Measurements from ENCODE around the gene NRN1. TPM values are rescaled to one million over a fixed set of nuclear protein-coding genes. Genes with fewer than 3 reads are reported as not detected.

NRN1 gene
- total and polyA plus RNA-seq, 2 donors (not counting 1 experiment from before 2014, with no cell fraction given), result 0.12 TPM; not detected in 1

DNA sequence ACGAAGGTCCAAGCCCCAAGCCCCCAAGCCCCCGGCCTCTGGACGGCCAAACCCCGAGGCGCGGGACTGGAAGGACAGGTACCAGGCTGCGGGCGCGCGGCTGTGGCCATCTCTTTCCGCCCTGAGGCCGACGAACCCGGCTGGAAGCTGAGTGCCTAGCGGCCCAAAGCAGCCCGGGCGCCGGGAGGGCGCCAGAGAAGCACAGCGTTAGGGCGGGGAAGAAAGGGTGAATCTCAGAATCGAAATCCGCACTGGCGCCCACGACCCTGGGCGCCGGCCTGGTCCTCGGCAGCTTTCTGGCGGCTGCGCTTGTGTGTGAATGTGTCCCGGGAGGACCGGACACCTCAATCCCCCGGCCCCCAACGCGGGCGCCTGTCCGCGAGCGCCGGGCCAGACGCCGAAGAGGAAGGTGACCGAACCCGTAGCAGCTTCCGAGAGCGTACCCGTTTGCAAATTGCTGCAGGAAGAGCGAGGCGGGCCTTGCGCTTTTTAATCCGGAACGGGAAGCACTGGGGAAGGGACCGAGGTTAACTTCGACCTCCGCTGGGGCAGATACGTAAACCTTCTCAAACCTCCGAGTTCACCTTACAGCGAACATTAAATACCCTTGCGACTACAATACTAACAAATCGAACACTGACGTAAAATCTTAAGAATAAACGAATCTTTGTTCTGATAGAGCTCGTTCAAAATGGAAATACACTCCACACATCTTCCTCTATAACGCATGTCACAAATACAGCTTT is 2.9 kb downstream of the NRN1 start:
- TF ChIP-seq, protein P1, sequence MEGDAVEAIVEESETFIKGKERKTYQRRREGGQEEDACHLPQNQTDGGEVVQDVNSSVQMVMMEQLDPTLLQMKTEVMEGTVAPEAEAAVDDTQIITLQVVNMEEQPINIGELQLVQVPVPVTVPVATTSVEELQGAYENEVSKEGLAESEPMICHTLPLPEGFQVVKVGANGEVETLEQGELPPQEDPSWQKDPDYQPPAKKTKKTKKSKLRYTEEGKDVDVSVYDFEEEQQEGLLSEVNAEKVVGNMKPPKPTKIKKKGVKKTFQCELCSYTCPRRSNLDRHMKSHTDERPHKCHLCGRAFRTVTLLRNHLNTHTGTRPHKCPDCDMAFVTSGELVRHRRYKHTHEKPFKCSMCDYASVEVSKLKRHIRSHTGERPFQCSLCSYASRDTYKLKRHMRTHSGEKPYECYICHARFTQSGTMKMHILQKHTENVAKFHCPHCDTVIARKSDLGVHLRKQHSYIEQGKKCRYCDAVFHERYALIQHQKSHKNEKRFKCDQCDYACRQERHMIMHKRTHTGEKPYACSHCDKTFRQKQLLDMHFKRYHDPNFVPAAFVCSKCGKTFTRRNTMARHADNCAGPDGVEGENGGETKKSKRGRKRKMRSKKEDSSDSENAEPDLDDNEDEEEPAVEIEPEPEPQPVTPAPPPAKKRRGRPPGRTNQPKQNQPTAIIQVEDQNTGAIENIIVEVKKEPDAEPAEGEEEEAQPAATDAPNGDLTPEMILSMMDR (conservative IDR thresholded peaks at IDR 0.05 in 1 of 2, IDR thresholded peaks at IDR 0.05 in 1 of 2; ENCODE audit: low read depth in 1 of 2, low read length in 2 of 2), result no peak
- TF ChIP-seq EZH2 (IDR thresholded peaks at IDR 0.05; ENCODE audit: low read length, missing control alignments), result peak; percentile 85
- Histone ChIP-seq H2AFZ (ENCODE audit: low read length) (no peak overlapping the region), H3K4me1 (ENCODE audit: control insufficient read depth, extremely low read depth, insufficient read depth, low read length) (no peaks in the 10 kb centered on the region), H3K4me2 (ENCODE audit: extremely low read depth, insufficient read depth, low read length) (peak overlapping the region; percentile 8), H3K9ac (ENCODE audit: insufficient read depth, low read length) (no peak overlapping the region), H3K9me3 (ENCODE audit: control insufficient read depth, insufficient read depth, low read depth, low read length) (no peaks in the 10 kb centered on the region), H3K27me3 (ENCODE audit: control insufficient read depth, insufficient read depth, low read length) (peaks cover 80% of the 10 kb centered on the region), H4K20me1 (ENCODE audit: control insufficient read depth, extremely low read depth, insufficient read depth, low read length) (no peaks in the 10 kb centered on the region), H3K4me3 (replicated peaks in 1 of 4; ENCODE audit: control extremely low read depth in 1 of 4, insufficient read depth in 1 of 4, low read depth in 3 of 4, low read length in 4 of 4) (no peak overlapping the region), H3K36me3 (ENCODE audit: control insufficient read depth, insufficient read depth, low read length) (no peaks in the 10 kb centered on the region), H3K79me2 (ENCODE audit: control insufficient read depth, insufficient read depth, low read length) (no peaks in the 10 kb centered on the region), H3K27ac (ENCODE audit: insufficient read depth, low read length) (no peak overlapping the region)
- peak in 1 of 2 donors; percentile 29 for DNase-seq (ENCODE audit: low read depth in 2 of 2)

DNA sequence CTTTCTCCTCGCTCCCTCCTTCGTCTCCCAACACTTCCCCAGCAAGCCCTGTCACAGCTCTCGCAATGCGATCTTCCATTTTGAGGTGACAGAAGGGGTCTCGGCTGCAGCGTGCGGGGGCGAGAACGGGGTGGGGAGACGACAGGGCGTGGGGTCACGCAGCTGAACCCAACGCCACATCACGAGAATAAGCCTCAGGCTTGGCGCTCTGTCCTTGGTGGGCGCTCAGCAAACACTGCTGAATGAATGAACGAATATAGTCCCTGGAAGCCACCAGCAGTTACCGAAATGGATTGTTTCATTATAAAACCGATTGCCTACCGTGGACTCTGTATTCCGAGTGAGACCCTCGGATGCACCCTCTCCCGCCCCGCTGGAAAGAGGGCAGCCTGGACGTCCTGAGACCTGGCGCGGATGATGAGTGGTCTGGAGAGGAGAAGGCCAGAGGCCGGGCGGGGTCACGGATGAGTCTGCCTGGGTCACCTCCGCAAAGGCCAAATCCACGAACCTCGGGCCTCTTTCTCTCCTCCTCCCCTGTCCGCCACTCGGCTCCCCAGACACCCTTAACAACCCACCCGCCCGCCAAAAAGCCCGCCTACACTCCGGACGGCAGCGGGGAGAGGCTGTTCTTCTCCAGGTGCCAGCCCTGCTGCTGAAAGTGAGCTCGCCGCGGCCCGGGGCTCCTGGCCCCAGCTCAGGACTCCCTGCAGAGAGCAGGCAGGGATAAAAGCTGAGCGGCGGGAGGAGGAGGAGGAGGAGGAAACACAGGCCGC is 3.7 kb downstream of the NRN1 start:
- Histone ChIP-seq H3K9me3 (ENCODE audit: control insufficient read depth, insufficient read depth, low read depth, low read length) (no peaks in the 10 kb centered on the region), H3K27me3 (ENCODE audit: control insufficient read depth, insufficient read depth, low read length) (peaks cover 82% of the 10 kb centered on the region), H2AFZ (ENCODE audit: low read length) (no peak overlapping the region), H3K36me3 (ENCODE audit: control insufficient read depth, insufficient read depth, low read length) (no peaks in the 10 kb centered on the region), H3K79me2 (ENCODE audit: control insufficient read depth, insufficient read depth, low read length) (no peaks in the 10 kb centered on the region), H3K4me2 (ENCODE audit: extremely low read depth, insufficient read depth, low read length) (no peak overlapping the region), H3K27ac (ENCODE audit: insufficient read depth, low read length) (no peak overlapping the region), H3K9ac (ENCODE audit: insufficient read depth, low read length) (no peak overlapping the region), H4K20me1 (ENCODE audit: control insufficient read depth, extremely low read depth, insufficient read depth, low read length) (no peaks in the 10 kb centered on the region), H3K4me1 (ENCODE audit: control insufficient read depth, extremely low read depth, insufficient read depth, low read length) (no peaks in the 10 kb centered on the region), H3K4me3 (replicated peaks in 1 of 4; ENCODE audit: control extremely low read depth in 1 of 4, insufficient read depth in 1 of 4, low read depth in 3 of 4, low read length in 4 of 4) (no peak overlapping the region)
- TF ChIP-seq EZH2 (IDR thresholded peaks at IDR 0.05; ENCODE audit: low read length, missing control alignments), result peak; percentile 76
- TF ChIP-seq, protein P1 (conservative IDR thresholded peaks at IDR 0.05 in 1 of 2, IDR thresholded peaks at IDR 0.05 in 1 of 2; ENCODE audit: low read depth in 1 of 2, low read length in 2 of 2), result no peak
- no peak for DNase-seq (ENCODE audit: low read depth in 2 of 2)

DNA sequence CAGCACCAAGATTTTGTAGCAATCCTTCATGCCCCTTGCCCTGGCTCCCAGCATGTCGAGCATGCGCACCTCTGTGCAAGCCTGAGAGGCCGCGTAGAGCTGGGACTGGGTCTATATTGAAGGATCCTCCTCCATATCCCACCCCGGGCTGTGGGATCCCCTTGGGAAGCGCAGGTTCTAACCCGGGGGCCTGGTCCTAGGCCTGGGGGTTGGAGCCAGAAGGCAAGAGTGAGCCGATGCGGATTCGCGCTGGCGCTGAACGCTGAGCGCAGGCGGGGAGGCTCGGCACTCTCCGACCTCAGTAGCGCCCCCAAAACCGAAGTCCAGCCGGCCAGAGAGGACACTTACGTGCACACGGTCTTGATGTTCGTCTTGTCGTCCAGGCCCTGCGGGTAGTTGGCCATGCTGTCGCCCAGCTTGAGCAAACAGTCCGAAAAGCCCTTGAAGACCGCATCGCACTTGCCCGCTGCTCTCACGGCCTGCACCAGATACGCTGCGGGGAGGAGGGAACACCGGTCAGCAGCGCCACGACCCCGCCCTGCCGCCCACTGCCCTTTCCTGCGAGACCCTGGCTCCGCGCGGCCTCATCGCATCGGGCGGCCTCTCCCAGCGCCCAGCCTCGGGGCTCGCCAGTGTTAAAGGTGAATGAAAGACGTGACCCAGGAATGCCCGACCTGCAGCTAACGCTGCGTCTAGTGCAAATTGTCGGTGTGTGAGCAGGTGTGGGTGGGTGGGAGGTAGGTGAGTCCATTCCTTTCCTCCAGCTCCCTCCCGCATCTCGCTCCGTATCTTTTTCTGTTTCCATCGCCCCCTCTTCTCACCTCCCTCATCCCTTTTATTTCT is 4.5 kb downstream of the NRN1 start:
- no peak for DNase-seq (ENCODE audit: low read depth in 2 of 2)
- Histone ChIP-seq H3K36me3 (ENCODE audit: control insufficient read depth, insufficient read depth, low read length) (no peaks in the 10 kb centered on the region), H3K9ac (ENCODE audit: insufficient read depth, low read length) (no peak overlapping the region), H3K27ac (ENCODE audit: insufficient read depth, low read length) (no peak overlapping the region), H3K4me3 (replicated peaks in 1 of 4; ENCODE audit: control extremely low read depth in 1 of 4, insufficient read depth in 1 of 4, low read depth in 3 of 4, low read length in 4 of 4) (no peak overlapping the region), H2AFZ (ENCODE audit: low read length) (no peak overlapping the region), H3K4me1 (ENCODE audit: control insufficient read depth, extremely low read depth, insufficient read depth, low read length) (no peaks in the 10 kb centered on the region), H3K27me3 (ENCODE audit: control insufficient read depth, insufficient read depth, low read length) (peaks cover 80% of the 10 kb centered on the region), H3K4me2 (ENCODE audit: extremely low read depth, insufficient read depth, low read length) (no peak overlapping the region), H4K20me1 (ENCODE audit: control insufficient read depth, extremely low read depth, insufficient read depth, low read length) (no peaks in the 10 kb centered on the region), H3K79me2 (ENCODE audit: control insufficient read depth, insufficient read depth, low read length) (no peaks in the 10 kb centered on the region), H3K9me3 (ENCODE audit: control insufficient read depth, insufficient read depth, low read depth, low read length) (no peaks in the 10 kb centered on the region)
- TF ChIP-seq EZH2 (IDR thresholded peaks at IDR 0.05; ENCODE audit: low read length, missing control alignments), result no peak
- TF ChIP-seq, protein P1 (conservative IDR thresholded peaks at IDR 0.05 in 1 of 2, IDR thresholded peaks at IDR 0.05 in 1 of 2; ENCODE audit: low read depth in 1 of 2, low read length in 2 of 2), result no peak
